Neural progenitor cell (in vitro differentiated cells): ENCODE results near the gene ETHE1.
"Not testable (repeated sequence)": the region's sequence is repeated elsewhere in the genome, so short reads cannot be mapped to it uniquely, and the experiment has no call there.

Experiments used
- CTCF ChIP-seq: fragments of 200-600 bp; sonication (generic); IDR thresholded peaks from 2 replicates; pipeline ENCODE4 v1.5.1; 2017; ENCODE audit warnings: antibody characterized with exemption, mild to moderate bottlenecking
- EZH2 ChIP-seq: fragments of 200-600 bp; sonication (generic); IDR thresholded peaks from 2 replicates; pipeline ENCODE4 v1.6.1; 2017; ENCODE audit warnings: antibody characterized with exemption, mild to moderate bottlenecking, moderate library complexity

- not testable (repeated sequence) for TF ChIP-seq CTCF, EZH2
Observed at GRCh38 chr19:43523696-43524095, 3.3 kb downstream of the ETHE1 start.
